PFSK-1 (cell line): ENCODE data around the gene TESMIN.

Experiments
- FOXP2 ChIP-seq: optimal IDR thresholded peaks from 2 replicates; pipeline ENCODE3; 2011; ENCODE audit warnings: borderline replicate concordance, control low read depth, inconsistent platforms; ENCODE audit not compliant: insufficient read depth; ENCODE audit errors: extremely low read length, extremely low read depth
- POLR2AphosphoS5 ChIP-seq: IDR thresholded peaks from 2 replicates; pipeline ENCODE4 v1.6.1; 2012; ENCODE audit warnings: low read depth, mild to moderate bottlenecking, control low read depth, low read length, moderate library complexity
- REST ChIP-seq, 2 experiments: IDR thresholded peaks; 2 replicates each; pipeline versions ENCODE4 v1.6.1 to v1.8.0; 2011 to 2012; ENCODE audit warnings: low read depth in 2 of 2, low read length in 2 of 2, control low read depth in 1 of 2, inconsistent platforms in 1 of 2, mild to moderate bottlenecking in 1 of 2, moderate library complexity in 1 of 2; ENCODE audit not compliant: insufficient read depth in 1 of 2
- SIN3A ChIP-seq: IDR thresholded peaks from 2 replicates; pipeline ENCODE4 v1.6.1; 2012; ENCODE audit warnings: mild to moderate bottlenecking, low read length, moderate library complexity, borderline replicate concordance; ENCODE audit not compliant: insufficient read depth
- TAF1 ChIP-seq: IDR thresholded peaks from 2 replicates; pipeline ENCODE4 v1.6.1; 2012; ENCODE audit warnings: low read length, control low read depth, borderline replicate concordance; ENCODE audit not compliant: insufficient read depth

DNA sequence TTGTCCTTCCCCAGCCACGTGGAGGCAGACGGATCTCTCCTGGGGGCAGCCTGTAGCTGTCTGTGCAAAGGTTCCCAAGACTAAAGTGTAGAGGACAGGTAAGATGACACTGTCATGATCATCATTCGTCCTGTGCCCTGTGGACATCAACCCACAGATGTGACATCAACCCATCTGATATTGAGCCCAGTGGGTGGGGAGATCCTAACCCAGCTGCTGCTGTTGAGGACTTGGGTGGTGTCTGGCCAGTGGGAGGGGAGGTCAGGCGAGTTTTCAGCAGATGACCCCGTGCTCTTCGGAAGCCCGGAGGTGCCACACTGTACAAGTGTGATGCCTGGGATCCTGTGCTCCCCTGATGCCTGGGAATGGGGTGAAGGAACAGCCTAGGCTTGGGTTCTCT, 68.2 kb downstream of the TESMIN start:
- TF ChIP-seq TAF1 (no peak), POLR2AphosphoS5 (no peak), REST (IDR thresholded peaks at IDR 0.05; ENCODE audit: insufficient read depth in 1 of 2, low read depth in 2 of 2, low read length in 2 of 2) (no peak), SIN3A (no peak), FOXP2 (no peak)
